RWPE2 (cell line): Measurements from ENCODE around the gene LPCAT4.

Experiments
- ATAC-seq: fragments of 200-7000 bp; cut with Tn5 transposase; 3 replicates; pipeline ENCODE4 v1.9.1; 2021; ENCODE audit warnings: low read depth
- DNase-seq: peaks from one replicate; pipeline ENCODE4 v3.0.0-alpha.2; 2020; ENCODE audit warnings: low spot score
- H3K27ac ChIP-seq: fragments of 450-650 bp; 2 replicates; pipeline ENCODE4 v1.5.1; 2017; ENCODE audit warnings: mild to moderate bottlenecking; ENCODE audit not compliant: poor library complexity, severe bottlenecking
- H3K27me3 ChIP-seq: fragments of 250-450 bp; sonication (Bioruptor Pico); 2 replicates; pipeline ENCODE4 v1.5.1; 2021; ENCODE audit warnings: mild to moderate bottlenecking, moderate library complexity; ENCODE audit not compliant: insufficient read depth, poor library complexity, severe bottlenecking
- H3K36me3 ChIP-seq: fragments of 250-450 bp; sonication (Bioruptor Pico); 2 replicates; pipeline ENCODE4 v1.5.1; 2020; ENCODE audit warnings: low read depth, mild to moderate bottlenecking, moderate library complexity
- H3K4me1 ChIP-seq: fragments of 250-450 bp; sonication (Bioruptor Pico); 2 replicates; pipeline ENCODE4 v1.5.1; 2021; ENCODE audit warnings: mild to moderate bottlenecking, moderate library complexity; ENCODE audit not compliant: insufficient read depth, poor library complexity, severe bottlenecking
- H3K4me3 ChIP-seq: fragments of 250-450 bp; sonication (Bioruptor Pico); 2 replicates; pipeline ENCODE4 v1.5.1; 2021; ENCODE audit warnings: mild to moderate bottlenecking, moderate library complexity; ENCODE audit not compliant: severe bottlenecking
- H3K9me3 ChIP-seq: fragments of 250-450 bp; sonication (Bioruptor Pico); 2 replicates; pipeline ENCODE4 v1.5.1; 2021; ENCODE audit warnings: mild to moderate bottlenecking, moderate library complexity; ENCODE audit not compliant: severe bottlenecking
- TF ChIP-seq, protein P1 (sequence below): fragments of 450-650 bp; IDR thresholded peaks from one replicate; pipeline ENCODE4 v1.5.1; 2017; ENCODE audit warnings: mild to moderate bottlenecking, moderate library complexity; ENCODE audit not compliant: poor library complexity, severe bottlenecking

Gene LPCAT4

DNA sequence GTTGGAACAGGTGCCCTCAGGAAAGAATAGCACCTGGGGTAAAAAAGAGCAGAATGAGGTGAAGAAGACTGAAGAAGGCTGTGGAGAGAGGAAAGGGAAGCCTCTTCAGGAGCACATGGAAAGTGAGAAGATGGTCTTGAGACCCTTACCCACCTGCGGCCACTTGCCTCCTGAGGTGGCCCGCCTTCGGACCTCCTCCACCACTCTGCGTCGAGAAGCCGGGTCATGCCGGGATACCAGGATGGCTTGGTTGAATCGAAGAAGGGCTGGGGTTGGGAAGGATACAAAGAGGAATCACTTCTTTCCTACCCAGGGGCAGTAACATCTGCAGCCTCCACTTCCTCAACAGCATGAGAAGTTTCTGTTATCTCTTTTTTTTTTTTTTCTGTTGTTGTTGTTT, 3.0 kb downstream of the LPCAT4 start:
- Histone ChIP-seq H3K36me3 (peaks cover 51% of the 10 kb centered on the region), H3K4me3 (no peak overlapping the region), H3K4me1 (peaks cover 5% of the 10 kb centered on the region), H3K27me3 (no peaks in the 10 kb centered on the region), H3K27ac (no peak overlapping the region), H3K9me3 (no peaks in the 10 kb centered on the region)
- no peak for ATAC-seq
- TF ChIP-seq, protein P1, sequence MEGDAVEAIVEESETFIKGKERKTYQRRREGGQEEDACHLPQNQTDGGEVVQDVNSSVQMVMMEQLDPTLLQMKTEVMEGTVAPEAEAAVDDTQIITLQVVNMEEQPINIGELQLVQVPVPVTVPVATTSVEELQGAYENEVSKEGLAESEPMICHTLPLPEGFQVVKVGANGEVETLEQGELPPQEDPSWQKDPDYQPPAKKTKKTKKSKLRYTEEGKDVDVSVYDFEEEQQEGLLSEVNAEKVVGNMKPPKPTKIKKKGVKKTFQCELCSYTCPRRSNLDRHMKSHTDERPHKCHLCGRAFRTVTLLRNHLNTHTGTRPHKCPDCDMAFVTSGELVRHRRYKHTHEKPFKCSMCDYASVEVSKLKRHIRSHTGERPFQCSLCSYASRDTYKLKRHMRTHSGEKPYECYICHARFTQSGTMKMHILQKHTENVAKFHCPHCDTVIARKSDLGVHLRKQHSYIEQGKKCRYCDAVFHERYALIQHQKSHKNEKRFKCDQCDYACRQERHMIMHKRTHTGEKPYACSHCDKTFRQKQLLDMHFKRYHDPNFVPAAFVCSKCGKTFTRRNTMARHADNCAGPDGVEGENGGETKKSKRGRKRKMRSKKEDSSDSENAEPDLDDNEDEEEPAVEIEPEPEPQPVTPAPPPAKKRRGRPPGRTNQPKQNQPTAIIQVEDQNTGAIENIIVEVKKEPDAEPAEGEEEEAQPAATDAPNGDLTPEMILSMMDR: no peak
- DNase-seq: peak; percentile 66

DNA sequence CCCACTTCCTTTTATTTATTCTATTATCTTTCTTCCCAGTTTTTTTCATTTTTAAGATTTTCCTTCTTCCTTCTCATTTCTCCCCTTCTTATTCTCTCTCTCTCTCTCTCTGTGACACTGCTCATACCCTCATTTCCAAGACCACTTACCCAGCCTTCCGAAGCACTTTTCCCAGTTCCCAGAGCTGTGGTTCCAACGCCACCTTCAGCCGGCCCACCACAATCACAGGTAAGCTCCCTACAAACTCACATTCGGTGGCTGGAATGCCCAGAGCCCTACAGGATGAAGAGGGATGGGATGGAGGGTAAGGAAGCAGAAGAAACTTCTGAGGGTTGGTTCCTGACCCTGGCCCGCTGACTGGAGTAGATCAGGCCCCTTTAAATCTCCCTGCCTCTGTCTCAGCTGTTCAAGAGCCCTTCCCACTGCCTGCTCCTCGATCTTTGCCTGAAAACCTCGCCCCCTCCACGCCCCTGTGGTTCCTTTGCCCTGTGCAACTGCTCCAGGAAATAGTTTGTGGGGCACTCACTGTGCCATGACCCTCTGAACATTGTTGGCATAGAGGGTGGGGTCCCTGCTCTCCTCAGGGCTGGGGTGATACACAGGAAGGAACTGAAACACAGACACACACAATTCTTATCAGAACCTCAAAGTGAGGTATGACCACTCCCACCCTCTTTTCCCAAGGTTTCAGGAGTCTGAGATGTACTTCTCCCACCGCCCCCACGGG, 4.8 kb downstream of the LPCAT4 start:
- H3K27me3 ChIP-seq: no peaks in the 10 kb centered on the region
- no peaks in the 10 kb centered on the region for H3K9me3 ChIP-seq
- H3K27ac ChIP-seq: no peak overlapping the region
- H3K4me1 ChIP-seq: peaks cover 5% of the 10 kb centered on the region
- no peak overlapping the region for H3K4me3 ChIP-seq
- ATAC-seq (no peak), DNase-seq (no peak)
- peaks cover 69% of the 10 kb centered on the region for H3K36me3 ChIP-seq
- TF ChIP-seq, protein P1: no peak

DNA sequence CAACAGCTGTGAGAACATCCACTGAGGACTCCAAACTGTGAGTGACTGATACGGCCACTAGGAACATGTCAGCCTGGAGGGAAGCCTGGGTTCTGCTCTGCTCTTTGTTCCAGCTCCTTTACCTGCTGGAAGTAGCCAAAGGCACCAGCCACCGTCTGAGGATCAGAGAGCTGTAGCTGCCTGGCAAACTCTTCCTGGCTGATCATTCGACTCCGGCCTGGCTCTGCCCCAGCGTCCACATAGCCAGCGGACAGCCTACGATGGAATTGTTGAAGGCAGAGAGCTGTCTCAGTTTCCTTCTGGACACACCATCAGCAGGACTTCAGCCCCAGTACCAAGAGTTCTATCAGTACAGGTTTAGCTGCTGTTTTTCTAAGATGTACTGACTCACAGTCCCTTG, 5.7 kb downstream of the LPCAT4 start:
- Histone ChIP-seq H3K27me3 (no peaks in the 10 kb centered on the region), H3K36me3 (peaks cover 78% of the 10 kb centered on the region), H3K4me1 (peaks cover 5% of the 10 kb centered on the region), H3K9me3 (no peaks in the 10 kb centered on the region), H3K4me3 (no peak overlapping the region), H3K27ac (no peak overlapping the region)
- DNase-seq (no peak), ATAC-seq (no peak)
- TF ChIP-seq, protein P1: no peak

DNA sequence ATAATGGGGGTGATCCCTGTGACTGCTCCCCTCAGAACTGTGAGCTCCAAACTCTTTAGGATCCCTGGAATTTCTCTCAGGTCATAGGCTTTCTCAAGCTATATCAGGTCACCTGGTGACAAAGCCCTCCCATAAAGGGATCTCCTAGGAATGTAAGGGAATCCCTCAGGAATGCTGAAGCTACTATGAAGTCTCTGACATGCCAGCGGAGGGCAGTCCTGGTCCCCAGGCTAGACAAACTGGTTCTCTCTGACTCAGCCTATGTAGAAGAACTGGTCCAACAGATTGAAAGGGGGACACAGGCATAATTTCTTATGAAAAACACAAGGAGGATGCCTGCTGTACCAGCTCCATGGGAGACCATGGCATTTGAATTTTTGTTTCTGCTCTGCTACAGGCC, 6.7 kb downstream of the LPCAT4 start:
- ATAC-seq (peak; percentile 54), DNase-seq (no peak)
- TF ChIP-seq, protein P1: peak; percentile 20
- Histone ChIP-seq H3K27ac (no peak overlapping the region), H3K27me3 (no peaks in the 10 kb centered on the region), H3K36me3 (peaks cover 78% of the 10 kb centered on the region), H3K4me3 (no peak overlapping the region), H3K4me1 (no peaks in the 10 kb centered on the region), H3K9me3 (no peaks in the 10 kb centered on the region)

DNA sequence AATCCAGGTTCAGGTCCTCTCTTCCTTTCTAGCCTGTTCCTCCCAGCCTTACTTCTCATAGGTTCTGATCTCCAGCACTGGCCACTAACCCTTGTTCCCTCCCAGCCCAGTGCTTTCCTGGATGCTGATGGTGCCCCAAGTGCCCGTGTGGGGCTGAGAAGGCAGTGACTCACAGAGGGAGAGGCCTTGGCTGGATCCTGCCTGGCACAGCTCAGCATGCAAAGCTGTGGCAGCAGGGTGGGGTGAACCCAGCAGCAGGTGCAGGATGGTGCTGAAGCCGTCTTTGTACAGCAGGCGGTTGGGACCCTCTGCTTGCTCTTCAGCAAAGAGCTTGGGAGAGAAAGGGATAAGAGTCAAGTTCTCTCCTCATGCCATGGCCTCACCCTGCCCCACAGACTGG, 7.6 kb downstream of the LPCAT4 start:
- H3K4me3 ChIP-seq: no peak overlapping the region
- DNase-seq (peak; percentile 62), ATAC-seq (peak; percentile 50)
- peaks cover 78% of the 10 kb centered on the region for H3K36me3 ChIP-seq
- no peaks in the 10 kb centered on the region for H3K4me1 ChIP-seq
- TF ChIP-seq, protein P1: no peak
- no peak overlapping the region for H3K27ac ChIP-seq
- H3K27me3 ChIP-seq: no peaks in the 10 kb centered on the region
- H3K9me3 ChIP-seq: no peaks in the 10 kb centered on the region
